HG02981 (cell line): Measurements from ENCODE around the gene SEC31B.
A peak's percentile ranks its signal among the peaks of the same experiment; 100 is the strongest.

Source experiments
- ATAC-seq: cut with Tn5 transposase; IDR thresholded peaks from one replicate; pipeline ENCODE4 v1.9.1; 2021; ENCODE audit warnings: mild to moderate bottlenecking, moderate library complexity; ENCODE audit not compliant: unreplicated experiment

SEC31B gene, protein sequence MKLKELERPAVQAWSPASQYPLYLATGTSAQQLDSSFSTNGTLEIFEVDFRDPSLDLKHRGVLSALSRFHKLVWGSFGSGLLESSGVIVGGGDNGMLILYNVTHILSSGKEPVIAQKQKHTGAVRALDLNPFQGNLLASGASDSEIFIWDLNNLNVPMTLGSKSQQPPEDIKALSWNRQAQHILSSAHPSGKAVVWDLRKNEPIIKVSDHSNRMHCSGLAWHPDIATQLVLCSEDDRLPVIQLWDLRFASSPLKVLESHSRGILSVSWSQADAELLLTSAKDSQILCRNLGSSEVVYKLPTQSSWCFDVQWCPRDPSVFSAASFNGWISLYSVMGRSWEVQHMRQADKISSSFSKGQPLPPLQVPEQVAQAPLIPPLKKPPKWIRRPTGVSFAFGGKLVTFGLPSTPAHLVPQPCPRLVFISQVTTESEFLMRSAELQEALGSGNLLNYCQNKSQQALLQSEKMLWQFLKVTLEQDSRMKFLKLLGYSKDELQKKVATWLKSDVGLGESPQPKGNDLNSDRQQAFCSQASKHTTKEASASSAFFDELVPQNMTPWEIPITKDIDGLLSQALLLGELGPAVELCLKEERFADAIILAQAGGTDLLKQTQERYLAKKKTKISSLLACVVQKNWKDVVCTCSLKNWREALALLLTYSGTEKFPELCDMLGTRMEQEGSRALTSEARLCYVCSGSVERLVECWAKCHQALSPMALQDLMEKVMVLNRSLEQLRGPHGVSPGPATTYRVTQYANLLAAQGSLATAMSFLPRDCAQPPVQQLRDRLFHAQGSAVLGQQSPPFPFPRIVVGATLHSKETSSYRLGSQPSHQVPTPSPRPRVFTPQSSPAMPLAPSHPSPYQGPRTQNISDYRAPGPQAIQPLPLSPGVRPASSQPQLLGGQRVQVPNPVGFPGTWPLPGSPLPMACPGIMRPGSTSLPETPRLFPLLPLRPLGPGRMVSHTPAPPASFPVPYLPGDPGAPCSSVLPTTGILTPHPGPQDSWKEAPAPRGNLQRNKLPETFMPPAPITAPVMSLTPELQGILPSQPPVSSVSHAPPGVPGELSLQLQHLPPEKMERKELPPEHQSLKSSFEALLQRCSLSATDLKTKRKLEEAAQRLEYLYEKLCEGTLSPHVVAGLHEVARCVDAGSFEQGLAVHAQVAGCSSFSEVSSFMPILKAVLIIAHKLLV

DNA sequence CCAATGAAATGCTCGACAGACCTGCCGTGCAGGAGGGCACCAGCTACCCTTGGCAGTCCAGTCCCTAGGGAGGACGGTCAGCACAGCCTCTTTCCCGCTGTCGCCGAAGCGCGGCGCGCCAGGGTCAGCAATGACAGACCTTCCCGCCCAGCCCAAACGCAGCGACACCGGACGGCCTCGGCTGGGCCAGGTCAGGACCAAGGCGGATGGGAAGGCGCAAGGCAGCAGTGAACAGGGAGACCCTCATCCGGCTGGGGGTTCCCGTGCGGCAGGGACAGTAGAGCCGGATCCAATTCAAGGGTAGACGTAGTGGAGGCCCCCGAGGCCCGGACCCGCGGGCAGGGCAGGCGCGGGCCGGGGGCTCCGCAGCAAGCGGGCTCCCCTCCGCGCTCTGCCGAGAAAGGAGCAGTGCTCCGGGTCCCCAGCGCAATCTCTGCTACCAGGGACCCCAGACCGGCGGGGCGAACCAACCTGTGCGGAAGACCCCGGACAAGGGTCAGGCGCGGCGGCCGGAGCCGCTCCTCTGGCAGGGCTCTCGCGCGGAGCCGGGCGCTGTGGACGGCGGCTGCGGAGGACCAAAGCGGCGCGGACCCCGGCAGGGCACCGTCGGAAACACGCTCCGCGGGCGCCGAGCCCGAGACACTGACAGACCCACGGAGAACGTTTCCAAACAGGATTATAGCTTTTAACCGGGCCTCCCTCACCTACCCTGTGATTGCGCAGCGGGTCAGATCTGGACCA lies at the start of gene SEC31B:
TSS of gene SEC31B (minus strand) at position 551 of the 741 bp plus-strand sequence. CDS start 2,909 bp downstream, outside the sequence.
- ATAC-seq: no peak

DNA sequence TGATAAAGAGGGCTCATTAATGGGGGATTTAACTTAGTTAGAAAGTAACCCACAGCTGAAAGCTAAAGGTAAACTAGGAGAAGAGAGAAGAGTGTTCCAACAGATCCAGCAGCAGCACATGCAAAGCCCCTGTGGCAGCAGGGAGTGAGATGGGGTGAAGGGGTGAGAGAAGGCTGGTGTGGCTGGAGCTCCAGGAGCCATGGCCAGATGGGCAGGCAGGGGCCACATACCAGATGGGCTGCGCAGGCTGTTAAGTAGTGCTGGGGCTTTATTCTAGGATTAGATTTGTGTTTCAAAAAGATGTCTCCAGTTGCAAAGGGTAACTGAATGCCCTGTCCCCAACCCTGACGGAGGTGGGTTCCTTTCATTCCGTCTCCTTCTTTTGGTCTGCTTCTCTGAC lies 49.3 kb upstream of the SEC31B start:
- ATAC-seq: no peak

DNA sequence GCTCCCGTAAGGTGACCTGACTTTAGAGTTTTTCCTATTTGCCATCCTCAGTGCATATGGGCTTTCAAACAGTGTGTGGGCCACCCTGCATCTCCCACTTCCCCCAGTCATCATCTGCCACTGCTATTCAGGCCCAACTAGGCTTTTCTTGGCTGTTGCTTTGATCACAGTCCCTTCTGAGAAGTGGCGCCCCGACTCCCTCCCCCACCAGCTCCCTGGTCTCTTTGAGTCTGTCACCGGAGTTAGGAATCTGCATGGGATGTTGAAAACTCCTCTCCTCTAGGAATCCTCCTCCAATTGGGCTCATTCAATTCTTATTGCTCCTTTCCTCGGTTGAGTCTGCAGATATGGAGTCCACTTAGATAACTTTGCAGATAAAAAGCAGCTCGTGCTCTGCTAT lies 48.2 kb upstream of the SEC31B start:
- ATAC-seq: no peak

DNA sequence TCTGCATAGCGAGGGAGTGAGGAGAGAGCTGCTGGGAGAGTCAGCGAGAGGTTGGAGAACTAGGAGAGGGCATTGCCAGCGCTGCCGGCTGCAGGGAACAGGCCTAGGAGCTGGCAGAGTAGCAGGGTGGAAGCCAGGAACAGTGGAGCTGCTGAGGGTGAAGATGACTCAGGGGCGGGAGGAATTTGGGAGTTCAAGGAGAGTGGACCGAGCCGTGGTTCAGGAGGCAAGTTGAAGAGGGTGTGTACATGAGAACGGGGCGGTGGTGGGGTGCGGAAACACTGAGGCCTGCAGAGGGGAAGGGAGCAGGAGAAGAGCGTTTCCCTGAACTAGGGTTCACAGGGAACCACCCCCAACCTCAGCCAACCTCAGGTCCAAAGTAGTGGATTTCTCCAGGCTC lies 47.6 kb upstream of the SEC31B start:
- ATAC-seq: no peak

DNA sequence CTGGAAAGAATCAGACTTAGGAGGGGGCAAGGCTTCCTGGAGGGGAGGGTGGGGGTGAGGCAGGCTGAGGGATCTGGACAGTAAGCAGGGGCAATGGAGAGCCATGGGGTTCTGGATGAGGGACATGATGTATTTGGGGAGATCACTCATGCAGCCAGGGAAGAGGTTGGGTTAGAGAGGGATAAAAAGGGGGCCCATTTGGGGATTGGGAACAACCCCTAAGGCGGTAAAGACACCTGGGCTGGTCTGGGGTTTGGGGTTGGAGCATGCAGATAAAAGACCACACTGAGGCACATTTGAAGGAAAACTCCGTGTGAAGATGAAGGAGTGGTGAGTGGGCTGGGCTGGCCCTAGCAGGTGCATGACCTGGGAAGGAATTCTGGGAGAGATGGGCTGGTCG lies 46.9 kb upstream of the SEC31B start:
- ATAC-seq: no peak

DNA sequence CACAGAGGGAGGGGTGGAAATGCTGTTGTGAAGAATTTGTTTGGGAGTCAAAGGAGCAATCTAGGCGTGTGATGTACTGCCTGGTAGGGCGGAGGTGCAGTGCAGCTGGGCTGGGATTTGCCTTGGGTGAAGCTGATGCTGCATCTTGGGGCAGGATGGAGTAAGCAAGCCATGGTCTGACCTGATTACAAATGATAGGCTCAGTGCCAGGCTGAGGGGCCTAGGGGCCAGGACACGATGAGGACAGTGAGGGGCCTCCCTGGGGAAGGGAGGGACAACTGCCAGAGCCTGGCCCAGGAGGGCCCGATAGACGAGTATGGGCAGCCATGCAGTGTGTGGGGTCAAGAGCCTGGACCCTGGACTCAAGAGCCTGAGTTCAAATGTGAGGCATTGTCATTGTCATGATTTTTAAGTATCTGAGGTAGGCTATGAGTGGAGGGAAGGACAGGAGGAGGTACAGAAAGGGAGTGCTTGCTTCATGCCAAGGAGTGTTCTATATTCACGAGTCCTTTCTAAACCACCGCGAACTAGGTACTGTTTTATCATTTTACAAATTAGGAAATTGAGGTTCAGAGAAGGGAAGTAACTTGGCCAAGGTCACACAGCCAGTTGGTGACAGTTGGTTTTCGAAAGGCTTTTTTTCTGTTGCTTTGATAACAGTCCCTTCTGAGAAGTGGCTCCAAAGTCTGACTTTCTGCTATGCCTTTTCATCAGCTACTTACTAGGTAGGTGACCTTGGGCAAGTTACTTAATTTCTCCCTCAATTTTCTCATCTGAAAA lies 45.7 kb upstream of the SEC31B start:
- no peak for ATAC-seq

DNA sequence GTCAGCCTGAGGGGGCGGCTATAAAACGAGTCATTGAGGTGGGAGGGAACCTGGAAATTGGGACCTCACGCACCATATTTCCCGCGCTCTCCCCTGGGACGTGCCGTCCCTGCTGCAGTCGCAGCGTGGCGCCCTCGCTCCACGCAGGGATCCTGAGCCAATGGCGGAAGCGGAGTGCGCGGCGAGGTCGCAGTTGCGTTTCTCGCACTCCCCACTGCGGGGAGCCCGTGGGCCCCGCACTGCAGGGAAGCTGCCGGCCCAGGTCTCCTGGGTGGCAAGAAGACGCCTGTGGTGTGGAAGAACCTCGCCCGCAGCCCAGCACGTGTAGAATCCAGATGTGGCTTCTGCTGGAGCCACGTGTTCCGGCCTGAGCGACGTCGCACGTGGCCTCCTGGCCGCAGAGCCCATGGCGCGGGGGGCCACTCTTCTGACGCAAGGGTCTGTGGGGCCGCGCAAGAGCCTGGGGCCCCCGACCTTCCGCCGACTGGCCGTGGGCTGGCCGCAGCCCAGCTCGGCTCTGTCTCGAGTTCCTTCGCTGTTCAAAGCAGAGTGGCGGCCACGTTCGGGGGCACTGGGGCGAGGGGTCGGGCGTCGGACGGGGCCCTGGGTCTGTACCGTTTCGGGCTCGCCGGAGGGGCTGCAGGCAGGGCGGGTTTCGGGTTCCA lies 42.5 kb upstream of the SEC31B start:
- ATAC-seq: peak; percentile 69

DNA sequence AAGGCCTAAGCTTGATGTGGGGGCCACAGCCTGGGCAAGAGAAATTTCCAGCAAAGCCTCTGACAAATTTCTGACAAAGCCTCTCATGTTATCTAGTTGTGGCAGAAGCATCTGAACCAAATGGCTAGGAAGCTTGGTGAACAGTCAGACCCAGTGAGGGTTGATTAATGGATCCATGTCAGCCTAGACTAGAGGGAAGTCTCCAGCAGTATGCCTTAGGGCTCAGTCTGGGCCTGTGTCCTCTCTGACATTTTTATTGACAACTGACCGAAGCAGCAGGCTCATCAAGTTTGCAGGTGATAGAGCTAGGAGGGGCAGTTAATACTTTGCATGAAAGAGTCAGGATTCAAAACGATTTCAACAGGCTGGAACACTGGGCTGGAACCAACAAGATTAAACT lies 41.3 kb upstream of the SEC31B start:
- ATAC-seq: no peak

DNA sequence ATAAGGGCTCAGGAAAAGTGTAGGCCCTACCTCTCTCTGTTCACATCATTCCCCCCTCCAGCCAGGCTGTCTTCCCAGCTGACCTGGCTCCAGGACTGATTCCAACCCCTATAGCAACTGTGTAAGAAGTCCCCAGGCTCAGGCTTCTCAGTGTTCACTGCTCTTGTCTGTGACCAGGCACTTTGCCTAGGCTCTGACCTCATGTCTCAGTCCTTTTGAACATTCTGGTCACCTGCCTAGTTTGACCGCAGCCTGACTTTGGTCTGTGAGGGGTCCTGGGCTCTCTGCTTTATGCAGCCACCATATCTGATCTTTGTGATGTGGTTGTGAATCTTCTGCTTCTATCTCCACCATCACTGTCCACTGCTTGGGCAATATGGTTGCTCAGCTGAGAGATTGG lies 40.6 kb upstream of the SEC31B start:
- ATAC-seq: no peak

DNA sequence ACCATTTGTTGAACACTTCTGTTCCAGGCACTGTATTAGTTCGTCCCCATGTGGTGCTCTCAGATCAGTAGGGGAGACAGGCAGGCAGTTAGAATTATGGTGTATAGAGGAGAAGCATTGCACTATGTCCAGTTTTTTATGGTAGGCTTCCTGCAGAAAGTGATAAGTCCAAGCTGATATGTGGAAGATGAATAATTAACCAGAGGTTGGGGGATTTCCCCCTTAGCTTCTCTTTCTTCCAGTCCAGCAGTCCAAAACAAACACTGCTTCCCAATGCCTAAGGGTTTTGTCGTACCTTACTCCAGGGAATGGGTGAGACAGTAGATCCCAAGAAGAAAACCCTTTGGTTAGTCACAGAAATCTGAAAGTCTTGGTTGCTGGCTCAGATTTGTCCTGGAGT lies 35.2 kb upstream of the SEC31B start:
- ATAC-seq: no peak

DNA sequence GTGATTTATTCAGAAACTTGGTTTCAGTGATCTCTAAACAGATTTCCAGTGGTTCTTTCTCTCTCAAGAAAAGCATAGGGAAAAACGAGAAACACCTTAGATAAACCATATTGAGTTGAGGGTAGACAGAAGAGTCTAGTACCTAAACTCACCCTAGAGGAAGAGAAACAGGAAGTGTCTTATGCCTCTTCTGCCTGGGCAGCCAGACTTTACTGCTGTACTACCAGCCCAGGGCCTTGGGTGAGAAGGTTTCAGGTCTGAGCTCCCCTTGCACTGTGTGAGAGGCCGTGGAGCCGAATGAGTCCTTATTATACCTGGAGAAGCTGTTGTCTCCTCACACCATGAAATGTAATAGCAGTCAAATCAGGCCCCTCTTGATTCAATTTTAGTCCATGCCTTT lies 34.3 kb upstream of the SEC31B start:
- ATAC-seq: no peak

DNA sequence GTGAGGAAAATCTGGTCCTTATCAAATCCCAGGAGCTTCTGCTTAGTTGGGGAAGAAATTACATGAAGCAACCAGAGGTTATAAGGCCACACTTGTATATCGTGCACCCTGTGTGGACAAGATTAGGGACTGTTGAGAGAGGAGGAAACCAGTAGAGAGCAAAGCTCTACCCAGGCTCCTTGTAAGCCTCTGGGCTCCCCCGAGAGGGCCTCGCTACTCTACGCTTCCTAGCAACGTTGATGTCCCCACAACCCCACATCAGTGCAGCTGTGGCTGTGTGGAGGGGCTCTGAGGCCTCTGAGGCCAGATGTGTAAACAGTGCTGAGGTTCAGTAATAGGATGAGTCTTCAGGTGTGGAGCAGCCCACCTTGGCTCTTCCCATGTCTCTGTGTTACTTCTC lies 32.1 kb upstream of the SEC31B start:
- no peak for ATAC-seq

DNA sequence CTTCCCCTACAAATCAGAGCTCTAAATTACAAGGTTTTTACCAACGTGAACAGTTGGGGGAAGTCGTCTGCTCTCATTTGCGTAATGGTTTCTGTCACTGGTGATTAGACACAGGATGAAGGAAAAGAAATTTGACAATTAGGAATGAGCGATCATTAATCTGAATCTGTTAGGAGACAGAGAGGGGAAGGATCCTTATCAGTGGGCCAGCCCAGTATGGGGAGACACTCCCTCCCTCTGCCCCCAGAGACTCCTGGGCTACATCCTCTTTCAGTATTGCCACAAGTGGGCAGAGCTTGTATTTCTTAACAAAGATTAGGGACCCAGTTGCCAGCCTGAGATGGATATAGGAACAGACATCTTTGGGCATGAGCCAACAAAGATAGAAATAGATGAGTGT lies 31.5 kb upstream of the SEC31B start:
- ATAC-seq: no peak

DNA sequence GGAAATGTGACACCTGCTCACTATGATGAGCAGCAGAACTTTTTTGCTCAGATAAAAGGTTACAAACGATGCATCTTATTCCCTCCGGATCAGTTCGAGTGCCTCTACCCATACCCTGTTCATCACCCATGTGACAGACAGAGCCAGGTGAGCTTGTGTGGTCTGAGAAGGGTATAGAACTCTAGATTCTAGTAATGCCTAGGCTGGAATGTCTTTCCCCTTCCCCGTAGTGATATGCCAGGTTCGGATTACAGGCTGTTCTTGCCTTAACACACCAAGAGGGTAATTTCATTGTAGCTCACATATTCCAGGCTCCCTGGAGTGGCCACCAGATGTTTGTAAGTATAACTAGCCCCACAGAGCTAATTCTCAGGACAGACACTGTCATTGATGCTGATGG lies 25.3 kb upstream of the SEC31B start:
- ATAC-seq: no peak

DNA sequence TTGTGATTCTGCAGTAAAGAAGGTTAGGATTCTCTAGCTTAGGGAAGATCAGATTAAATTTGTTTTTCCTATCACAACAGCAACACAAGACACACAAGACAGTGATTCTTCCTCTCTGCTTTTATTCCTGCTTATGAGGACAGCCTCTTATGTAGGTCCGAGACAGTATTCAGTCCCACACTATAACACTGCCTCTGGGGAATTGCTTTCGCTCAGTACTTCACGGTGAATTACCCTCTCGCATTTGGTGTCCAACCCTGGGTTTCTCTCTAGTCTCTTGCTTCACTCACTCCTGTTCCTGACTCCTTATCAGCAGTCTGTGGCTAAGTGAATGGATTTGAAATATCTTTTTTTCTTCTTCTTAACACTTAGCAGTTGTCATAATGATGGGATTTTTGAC lies 17.8 kb upstream of the SEC31B start:
- no peak for ATAC-seq

DNA sequence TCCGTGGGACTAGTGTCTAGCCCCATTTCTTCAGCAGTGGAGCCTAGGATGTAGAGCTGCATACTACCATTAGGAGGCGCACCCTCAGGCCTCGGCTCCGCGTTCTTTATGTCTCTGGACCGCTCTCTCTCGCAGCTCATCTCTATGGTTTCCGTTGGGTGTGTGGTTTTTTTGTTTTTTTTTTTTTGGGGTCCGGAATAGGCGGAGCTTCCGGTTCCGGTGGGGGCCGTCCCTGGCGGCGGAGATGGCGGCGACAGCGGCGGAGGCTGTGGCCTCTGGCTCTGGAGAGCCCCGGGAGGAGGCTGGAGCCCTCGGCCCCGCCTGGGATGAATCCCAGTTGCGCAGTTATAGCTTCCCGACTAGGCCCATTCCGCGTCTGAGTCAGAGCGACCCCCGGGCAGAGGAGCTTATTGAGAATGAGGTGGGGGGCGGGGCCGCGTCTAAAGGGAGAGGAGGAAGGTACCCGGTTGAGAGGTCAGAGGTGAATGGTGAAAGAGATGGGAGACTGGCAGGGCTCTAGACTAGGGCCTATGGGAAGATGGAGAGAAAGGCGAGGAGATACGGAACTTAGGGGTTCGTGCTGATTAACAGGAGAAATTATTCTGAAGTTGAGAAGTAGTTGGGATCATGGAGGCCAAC lies 16.2 kb upstream of the SEC31B start, which contains the start of gene HIF1AN:
TSS of gene HIF1AN (plus strand) at position 229 of the 639 bp plus-strand sequence. CDS start at position 245, 16 bp downstream.
- peak; percentile 97 for ATAC-seq

DNA sequence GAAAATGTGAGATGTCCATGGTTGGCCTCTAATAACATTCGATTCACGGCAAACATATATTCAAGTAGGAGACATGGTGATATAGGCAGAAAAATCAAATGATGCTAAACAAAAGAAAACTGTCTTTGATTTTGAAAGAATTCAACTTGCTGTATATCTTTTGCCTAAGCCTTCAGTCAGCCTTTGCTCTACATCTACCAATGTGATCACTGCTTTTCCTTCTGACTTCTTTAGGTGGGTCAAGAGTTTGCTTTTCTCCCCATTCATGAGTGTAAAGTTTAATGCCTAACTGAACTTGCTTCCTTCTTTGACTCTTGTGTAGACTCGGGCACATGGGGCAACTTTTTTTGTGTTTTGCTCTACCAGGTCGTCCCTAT lies 15.7 kb upstream of the SEC31B start:
- ATAC-seq: peak; percentile 13

DNA sequence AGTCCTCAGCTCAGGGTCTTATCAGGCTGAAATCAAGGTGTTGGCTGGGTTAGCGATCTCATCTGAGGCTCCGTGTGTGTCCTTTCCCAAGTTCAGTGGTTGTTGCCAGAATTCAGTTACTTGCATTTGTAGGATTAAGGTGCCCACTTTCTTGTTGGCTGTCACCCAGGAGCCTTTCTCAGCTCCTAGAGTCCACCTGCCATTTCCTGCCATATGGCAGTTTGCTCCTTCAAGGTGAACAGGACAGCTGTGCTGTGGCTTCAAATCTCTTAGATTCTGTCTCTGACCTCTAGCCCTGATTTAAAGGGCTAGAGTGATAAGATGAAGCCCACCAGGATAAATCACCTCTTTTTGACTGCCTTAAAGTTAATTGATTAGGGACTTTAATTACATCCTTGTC lies 15.1 kb upstream of the SEC31B start:
- ATAC-seq: no peak

DNA sequence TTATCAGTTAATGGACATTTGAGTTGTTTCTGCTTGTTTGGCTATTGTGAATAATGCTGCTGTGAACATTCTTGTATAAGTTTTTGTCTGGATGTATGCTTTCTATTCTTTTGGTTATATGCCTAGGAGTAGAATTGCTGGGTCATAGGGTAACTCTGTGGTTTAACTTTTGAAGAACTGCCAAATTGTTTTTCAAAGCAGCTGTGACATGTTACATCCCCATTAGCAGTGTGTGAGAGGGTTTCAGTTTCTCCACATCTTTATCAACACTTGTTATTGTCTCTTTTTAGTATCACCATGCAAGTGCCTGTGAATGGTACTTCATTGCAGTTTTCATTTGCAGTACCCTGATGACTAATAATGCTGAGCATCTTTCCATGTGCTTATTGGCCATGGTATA lies 12.1 kb upstream of the SEC31B start:
- no peak for ATAC-seq
